IMR-90 (cell line): ENCODE measurements around the gene DAPK1. TPM values are rescaled to one million over a fixed set of nuclear protein-coding genes. Genes with fewer than 3 reads are reported as not detected.

Source experiments
- ATAC-seq: fragments of 200-7000 bp; cut with Tn5 transposase; 2 replicates; pipeline ENCODE4 v1.9.1; 2020; ENCODE audit warnings: low read depth, mild to moderate bottlenecking, moderate library complexity
- BruUV-seq: library from RNA; stranded (reverse); fragments of 400-500 nt; replicated peaks from 2 replicates; lab custom pipeline; 2021; lab: Mats Ljungman, UMichigan
- CTCF ChIA-PET: fragments of 300-600 bp; formaldehyde crosslinking; extraction: SDS; loops from one replicate; lab custom pipeline; 2021; ENCODE audit warnings: antibody characterized with exemption; lab: Yijun Ruan, JAX
- POLR2A ChIA-PET: fragments of 300-600 bp; sonication (Branson Sonifier 250); formaldehyde crosslinking; loops from one replicate; lab custom pipeline; 2022; ENCODE audit warnings: antibody characterized with exemption; ENCODE audit not compliant: unreplicated experiment; lab: Charles Lee
- DNase-seq: peaks from one replicate; pipeline ENCODE4 v3.0.0; 2013
- H2AFZ ChIP-seq: replicated peaks from 2 replicates; pipeline ENCODE3; 2013; ENCODE audit warnings: low read length, mild to moderate bottlenecking; ENCODE audit not compliant: poor library complexity
- H2AK5ac ChIP-seq: 2 replicates; pipeline ENCODE4 v1.6.1; 2013; ENCODE audit warnings: low read depth, low read length, inconsistent platforms
- H2AK9ac ChIP-seq: replicated peaks from 2 replicates; pipeline ENCODE3; 2013; ENCODE audit warnings: mild to moderate bottlenecking, low read depth, low read length, moderate library complexity; ENCODE audit not compliant: poor library complexity
- H2BK120ac ChIP-seq: 2 replicates; pipeline ENCODE4 v1.6.1; 2013; ENCODE audit warnings: low read depth, low read length, inconsistent platforms
- H2BK15ac ChIP-seq: 3 replicates; pipeline ENCODE4 v1.6.1; 2013; ENCODE audit warnings: low read depth, low read length, inconsistent platforms
- H2BK20ac ChIP-seq: 2 replicates; pipeline ENCODE4 v1.6.1; 2013; ENCODE audit warnings: low read depth, mild to moderate bottlenecking, inconsistent platforms, low read length, moderate library complexity
- H2BK5ac ChIP-seq: 2 replicates; pipeline ENCODE4 v1.6.1; 2013; ENCODE audit warnings: mild to moderate bottlenecking, low read depth, low read length, inconsistent platforms; ENCODE audit not compliant: poor library complexity, severe bottlenecking
- H3K14ac ChIP-seq: replicated peaks from 2 replicates; pipeline ENCODE4 v1.6.1; 2013; ENCODE audit warnings: low read depth, low read length, inconsistent platforms
- H3K18ac ChIP-seq: 2 replicates; pipeline ENCODE4 v1.6.1; 2013; ENCODE audit warnings: low read depth, low read length, control low read depth
- H3K23ac ChIP-seq: 2 replicates; pipeline ENCODE4 v1.6.1; 2013; ENCODE audit warnings: low read depth, low read length, inconsistent platforms
- H3K27ac ChIP-seq: 2 replicates; pipeline ENCODE4 v1.5.1; 2013; ENCODE audit warnings: mild to moderate bottlenecking, control low read depth, low read length; ENCODE audit not compliant: insufficient read depth
- H3K27me3 ChIP-seq: 2 replicates; pipeline ENCODE4 v1.6.1; 2013; ENCODE audit warnings: low read length; ENCODE audit not compliant: control insufficient read depth, insufficient read depth
- H3K36me3 ChIP-seq: 2 replicates; pipeline ENCODE4 v1.6.1; 2013; ENCODE audit warnings: low read length, mixed read lengths; ENCODE audit not compliant: control insufficient read depth, insufficient read depth
- H3K4ac ChIP-seq: 2 replicates; pipeline ENCODE4 v1.6.1; 2013; ENCODE audit warnings: low read depth, low read length, inconsistent platforms
- H3K4me1 ChIP-seq: 2 replicates; pipeline ENCODE4 v1.6.1; 2013; ENCODE audit warnings: low read length, mixed read lengths; ENCODE audit not compliant: control insufficient read depth, insufficient read depth
- H3K4me2 ChIP-seq: 2 replicates; pipeline ENCODE4 v1.6.1; 2013; ENCODE audit warnings: low read depth, mild to moderate bottlenecking, control low read depth, low read length, moderate library complexity
- H3K4me3 ChIP-seq: 2 replicates; pipeline ENCODE4 v1.5.1; 2013; ENCODE audit warnings: low read depth, mild to moderate bottlenecking, control low read depth, low read length, moderate library complexity; ENCODE audit not compliant: insufficient read depth
- H3K56ac ChIP-seq: 2 replicates; pipeline ENCODE4 v1.6.1; 2013; ENCODE audit warnings: low read length, inconsistent platforms; ENCODE audit not compliant: insufficient read depth; ENCODE audit errors: extremely low read depth
- H3K79me1 ChIP-seq, 2 experiments: 2 replicates each; pipeline ENCODE4 v1.6.1; 2013; ENCODE audit warnings: low read length in 2 of 2, inconsistent platforms in 1 of 2, low read depth in 1 of 2
- H3K9ac ChIP-seq: 2 replicates; pipeline ENCODE4 v1.6.1; 2013; ENCODE audit warnings: low read depth, low read length, control low read depth
- H3K9me1 ChIP-seq: 2 replicates; pipeline ENCODE4 v1.6.1; 2013; ENCODE audit warnings: low read length, inconsistent platforms; ENCODE audit not compliant: insufficient read depth
- H3K9me3 ChIP-seq: 2 replicates; pipeline ENCODE4 v1.6.1; 2013; ENCODE audit warnings: low read length; ENCODE audit not compliant: control insufficient read depth, insufficient read depth
- H4K20me1 ChIP-seq: 2 replicates; pipeline ENCODE4 v1.6.1; 2013; ENCODE audit warnings: low read length, inconsistent platforms; ENCODE audit not compliant: insufficient read depth
- H4K5ac ChIP-seq: 2 replicates; pipeline ENCODE4 v1.6.1; 2013; ENCODE audit warnings: mild to moderate bottlenecking, low read depth, low read length, control low read depth
- H4K8ac ChIP-seq, 2 experiments: 2 replicates each; pipeline ENCODE4 v1.6.1; 2013; ENCODE audit warnings: low read depth in 2 of 2, low read length in 2 of 2, control low read depth in 1 of 2, inconsistent platforms in 1 of 2
- H4K91ac ChIP-seq: 2 replicates; pipeline ENCODE4 v1.6.1; 2013; ENCODE audit warnings: low read depth, low read length, inconsistent platforms; ENCODE audit not compliant: insufficient read depth
- BHLHE40 ChIP-seq: fragments of 150-350 bp; IDR thresholded peaks from 2 replicates; pipeline ENCODE4 v1.6.1; 2016; ENCODE audit warnings: mild to moderate bottlenecking, low read depth, low read length
- CEBPB ChIP-seq: IDR thresholded peaks from 2 replicates; pipeline ENCODE4 v1.6.1; 2012; ENCODE audit warnings: low read depth, low read length, improper control_type of control experiment
- CTCF ChIP-seq: conservative IDR thresholded peaks from 2 replicates; pipeline ENCODE4 v1.5.1; 2012; ENCODE audit warnings: mild to moderate bottlenecking, low read depth, low read length, improper control_type of control experiment
- ELK1 ChIP-seq: fragments of 150-350 bp; IDR thresholded peaks from 2 replicates; pipeline ENCODE4 v1.6.1; 2016; ENCODE audit warnings: low read depth, mild to moderate bottlenecking, low read length, moderate library complexity, borderline replicate concordance
- MAFK ChIP-seq: IDR thresholded peaks from 2 replicates; pipeline ENCODE4 v1.6.1; 2012; ENCODE audit warnings: low read depth, low read length, improper control_type of control experiment
- MAZ ChIP-seq: IDR thresholded peaks from 2 replicates; pipeline ENCODE4 v1.6.1; 2012; ENCODE audit warnings: low read depth, mild to moderate bottlenecking, low read length, improper control_type of control experiment, moderate library complexity, borderline replicate concordance
- MXI1 ChIP-seq: IDR thresholded peaks from 2 replicates; pipeline ENCODE4 v1.6.1; 2012; ENCODE audit warnings: low read depth, mild to moderate bottlenecking, low read length, moderate library complexity, borderline replicate concordance
- POLR2A ChIP-seq: IDR thresholded peaks from 2 replicates; pipeline ENCODE4 v1.6.1; 2012; ENCODE audit warnings: mild to moderate bottlenecking, low read depth, low read length
- RAD21 ChIP-seq: IDR thresholded peaks from 2 replicates; pipeline ENCODE4 v1.6.1; 2012; ENCODE audit warnings: low read length, improper control_type of control experiment
- RCOR1 ChIP-seq: IDR thresholded peaks from 2 replicates; pipeline ENCODE4 v1.6.1; 2012; ENCODE audit warnings: mild to moderate bottlenecking, low read length, improper control_type of control experiment; ENCODE audit not compliant: insufficient replicate concordance
- RFX5 ChIP-seq: IDR thresholded peaks from 2 replicates; pipeline ENCODE4 v1.8.0; 2012; ENCODE audit warnings: low read depth, mild to moderate bottlenecking, low read length, moderate library complexity
- SMC3 ChIP-seq: fragments of 150-350 bp; IDR thresholded peaks from 2 replicates; pipeline ENCODE4 v1.6.1; 2016; ENCODE audit warnings: low read depth, mild to moderate bottlenecking, antibody characterized with exemption, low read length, moderate library complexity
- USF2 ChIP-seq: fragments of 150-350 bp; IDR thresholded peaks from 2 replicates; pipeline ENCODE4 v1.6.1; 2017; ENCODE audit warnings: mild to moderate bottlenecking, antibody characterized with exemption, low read length, low read depth
- WGBS, 2 experiments: methylation state at CpG; one replicate each; pipeline versions ENCODE4 v1.1.5 to v1.1.7; 2013; ENCODE audit warnings: missing lambda C conversion rate in 2 of 2; ENCODE audit not compliant: insufficient read length in 1 of 2; ENCODE audit errors: extremely low coverage in 2 of 2; 5-methylcytosine and 5-hydroxymethylcytosine counted together
- dilution Hi-C: fragments of 300-500 bp; cut with HindIII; formaldehyde crosslinking; loops from one replicate; pipeline ENCODE4 v1.14.3; 2018; ENCODE audit warnings: low sequenced_read_pairs; ENCODE audit not compliant: unreplicated experiment
- in situ Hi-C: fragments of 300-500 bp; cut with MboI; formaldehyde crosslinking; loops from 3 replicates; pipeline ENCODE4 v1.14.3; 2019; ENCODE audit warnings: low sequenced_read_pairs, inconsistent platforms, mixed read lengths
- intact Hi-C: fragments of 100-400 bp; cut with micrococcal nuclease; formaldehyde crosslinking; loops from 2 replicates; pipeline ENCODE4 v1.10.0; 2022
- polyA plus RNA-seq, 3 experiments: library from polyadenylated mRNA; depleted of rRNA; stranded (reverse); fragments of >200 nt; gene quantifications; 2 replicates each; pipeline ENCODE4 v1.2.3, GENCODE V29; 2012; ENCODE audit warnings: low replicate concordance in 1 of 3
- total RNA-seq: library from RNA; depleted of rRNA; stranded (reverse); fragments of >200 nt; gene quantifications from 2 replicates; pipeline ENCODE4 v1.2.3, GENCODE V29; 2012

Gene DAPK1
- total and polyA plus RNA-seq, 2 of the 4 experiments (the other 2 are of a cell fraction) = under 0.01 to 0.03 TPM

- TF ChIP-seq USF2 (no peak), RAD21 (no peak)
Measured at GRCh38 chr9:87638292-87638691, 140.6 kb downstream of the DAPK1 start (continued).

- Histone ChIP-seq H2AFZ (no peak overlapping the region), H3K9me3 (no peaks in the 10 kb centered on the region), H2AK9ac (no peak overlapping the region), H3K27me3 (peaks cover 9% of the 10 kb centered on the region), H2AK5ac (no peak overlapping the region), H3K23ac (no peak overlapping the region), H3K14ac (no peak overlapping the region), H3K79me1 (no peaks in the 10 kb centered on the region), H4K8ac (no peak overlapping the region), H3K27ac (no peak overlapping the region), H3K4me2 (no peak overlapping the region), H4K5ac (no peak overlapping the region), H3K36me3 (no peaks in the 10 kb centered on the region), H3K4me1 (peaks cover 2% of the 10 kb centered on the region; the same call in 1 of the 2 replicates), H3K4ac (no peak overlapping the region), H4K91ac (no peak overlapping the region), H3K4me3 (no peak overlapping the region), H3K56ac (no peak overlapping the region), H3K9ac (no peak overlapping the region), H2BK15ac (no peak overlapping the region), H4K20me1 (no peaks in the 10 kb centered on the region), H2BK20ac (no peak overlapping the region), H2BK5ac (no peak overlapping the region), H3K9me1 (no peaks in the 10 kb centered on the region), H2BK120ac (no peak overlapping the region), H3K18ac (no peak overlapping the region)
- no peak for DNase-seq
- no TSS peak for BruUV-seq
- ChIA-PET POLR2A (no interaction called here), CTCF (no interaction called here)
- dilution Hi-C loops = no loop called here
- intact Hi-C loops = loop anchor here (5.0 kb wide), 1 partner anchor 303 kb away; no protein-coding TSS in a partner anchor
- 17% methylated on average over 2 of the region's 4 CpGs; no CpG with 5 or more reads in 1 of the 2 experiments for WGBS, 2 experiments
- no peak for ATAC-seq
- in situ Hi-C loops = no loop called here
- no peak for TF ChIP-seq RAD21
- no peak for TF ChIP-seq RFX5
- no peak for TF ChIP-seq USF2
- TF ChIP-seq MAFK = no peak
- no peak for TF ChIP-seq CEBPB
- no peak for TF ChIP-seq CTCF
- TF ChIP-seq MXI1 = no peak
- no peak for TF ChIP-seq ELK1
- TF ChIP-seq BHLHE40 = no peak
- TF ChIP-seq SMC3 = no peak
- TF ChIP-seq POLR2A = no peak
- TF ChIP-seq MAZ = no peak
- TF ChIP-seq RCOR1 = no peak
Measured at GRCh38 chr9:87639949-87640348, 142.3 kb downstream of the DAPK1 start.
